H9 (cell line): ENCODE measurements around the gene AFF1. TPM values are rescaled to one million over a fixed set of nuclear protein-coding genes. Genes with fewer than 3 reads are reported as not detected.

Source experiments
- DNase-seq: peaks from one replicate; pipeline ENCODE4 v3.0.0-alpha.2; 2017
- H2AFZ ChIP-seq: one replicate; pipeline ENCODE4 v1.6.1; 2013; ENCODE audit warnings: mild to moderate bottlenecking, low read length, control low read depth, moderate library complexity
- H2AK5ac ChIP-seq: 2 replicates; pipeline ENCODE4 v1.6.1; 2013; ENCODE audit warnings: low read length, control low read depth, mixed read lengths; ENCODE audit not compliant: insufficient read length
- H2BK120ac ChIP-seq: one replicate; pipeline ENCODE4 v1.6.1; 2013; ENCODE audit warnings: low read depth, mild to moderate bottlenecking, low read length, control low read depth, inconsistent platforms; ENCODE audit not compliant: poor library complexity, severe bottlenecking
- H2BK12ac ChIP-seq: 2 replicates; pipeline ENCODE4 v1.6.1; 2013; ENCODE audit warnings: low read length, control low read depth, mixed read lengths, low read depth; ENCODE audit not compliant: insufficient read length
- H2BK15ac ChIP-seq: 2 replicates; pipeline ENCODE4 v1.6.1; 2013; ENCODE audit warnings: low read depth, low read length, control low read depth
- H2BK20ac ChIP-seq: one replicate; pipeline ENCODE4 v1.6.1; 2013; ENCODE audit warnings: low read depth, mild to moderate bottlenecking, low read length, control low read depth, inconsistent platforms; ENCODE audit not compliant: poor library complexity, severe bottlenecking
- H2BK5ac ChIP-seq: 2 replicates; pipeline ENCODE4 v1.6.1; 2013; ENCODE audit warnings: low read length, control low read depth, mixed read lengths; ENCODE audit not compliant: insufficient read length
- H3K14ac ChIP-seq: 2 replicates; pipeline ENCODE4 v1.6.1; 2013; ENCODE audit warnings: low read length, control low read depth; ENCODE audit not compliant: insufficient read depth
- H3K18ac ChIP-seq: 2 replicates; pipeline ENCODE4 v1.6.1; 2013; ENCODE audit warnings: low read depth, mild to moderate bottlenecking, mixed read lengths, low read length, control low read depth; ENCODE audit not compliant: insufficient read length
- H3K23ac ChIP-seq: 2 replicates; pipeline ENCODE4 v1.6.1; 2013; ENCODE audit warnings: low read length, control low read depth, mixed read lengths, low read depth; ENCODE audit not compliant: insufficient read length
- H3K23me2 ChIP-seq: 2 replicates; pipeline ENCODE4 v1.6.1; 2013; ENCODE audit warnings: low read depth, mild to moderate bottlenecking, mixed read lengths, low read length, control low read depth; ENCODE audit not compliant: insufficient read length, poor library complexity, severe bottlenecking
- H3K27ac ChIP-seq: 2 replicates; pipeline ENCODE4 v1.5.1; 2013; ENCODE audit warnings: low read length, control low read depth, mixed read lengths, low read depth; ENCODE audit not compliant: insufficient read length
- H3K27me3 ChIP-seq: 2 replicates; pipeline ENCODE4 v1.6.1; 2013; ENCODE audit warnings: low read length, control low read depth, inconsistent platforms; ENCODE audit not compliant: insufficient read depth
- H3K4ac ChIP-seq: 2 replicates; pipeline ENCODE4 v1.6.1; 2013; ENCODE audit warnings: low read depth, mild to moderate bottlenecking, control low read depth, inconsistent platforms, low read length, moderate library complexity
- H3K4me1 ChIP-seq: 2 replicates; pipeline ENCODE4 v1.6.1; 2013; ENCODE audit warnings: low read length, control low read depth, inconsistent platforms; ENCODE audit not compliant: insufficient read depth
- H3K4me2 ChIP-seq: 2 replicates; pipeline ENCODE4 v1.6.1; 2013; ENCODE audit warnings: low read length, control low read depth, mixed read lengths; ENCODE audit not compliant: insufficient read length, insufficient read depth
- H3K56ac ChIP-seq: 2 replicates; pipeline ENCODE4 v1.6.1; 2013; ENCODE audit warnings: low read depth, mild to moderate bottlenecking, mixed read lengths, low read length, control low read depth; ENCODE audit not compliant: insufficient read length
- H3K79me1 ChIP-seq: 2 replicates; pipeline ENCODE4 v1.6.1; 2013; ENCODE audit warnings: low read depth, mild to moderate bottlenecking, moderate library complexity, low read length, control low read depth, inconsistent platforms; ENCODE audit not compliant: insufficient read depth, poor library complexity, severe bottlenecking
- H3K79me2 ChIP-seq: 2 replicates; pipeline ENCODE4 v1.6.1; 2013; ENCODE audit warnings: low read length, control low read depth, inconsistent platforms; ENCODE audit not compliant: insufficient read depth
- H3K9ac ChIP-seq: 2 replicates; pipeline ENCODE4 v1.6.1; 2013; ENCODE audit warnings: low read length, control low read depth, mixed read lengths; ENCODE audit not compliant: insufficient read length; ENCODE audit errors: extremely low read depth
- H3K9me3 ChIP-seq: one replicate; pipeline ENCODE4 v1.6.1; 2013; ENCODE audit warnings: low read depth, low read length, inconsistent platforms; ENCODE audit not compliant: control insufficient read depth
- H3T11ph ChIP-seq: one replicate; pipeline ENCODE4 v1.6.1; 2013; ENCODE audit warnings: mild to moderate bottlenecking, low read length, control low read depth, inconsistent platforms
- H4K20me1 ChIP-seq: one replicate; pipeline ENCODE4 v1.6.1; 2013; ENCODE audit not compliant: control insufficient read depth, insufficient read length, insufficient read depth
- H4K5ac ChIP-seq: 2 replicates; pipeline ENCODE4 v1.6.1; 2013; ENCODE audit warnings: low read depth, mild to moderate bottlenecking, mixed read lengths, low read length, control low read depth; ENCODE audit not compliant: insufficient read length
- H4K8ac ChIP-seq: replicated peaks from 2 replicates; pipeline ENCODE4 v1.6.1; 2013; ENCODE audit warnings: low read length, control low read depth, mixed read lengths, low read depth; ENCODE audit not compliant: insufficient read length
- H4K91ac ChIP-seq: 2 replicates; pipeline ENCODE4 v1.6.1; 2013; ENCODE audit warnings: low read depth, mild to moderate bottlenecking, moderate library complexity, mixed read lengths, low read length, control low read depth; ENCODE audit not compliant: insufficient read length
- H3K27ac Mint-ChIP-seq, 3 experiments: 2 replicates in 2 of 3; 3 replicates in 1 of 3; pipeline ENCODE4 v1.8.0; 2020 to 2021; ENCODE audit warnings: mixed read lengths in 3 of 3, mild to moderate bottlenecking in 1 of 3, moderate library complexity in 1 of 3
- H3K27me3 Mint-ChIP-seq: 2 replicates; pipeline ENCODE4 v1.8.0; 2021; ENCODE audit warnings: low read depth, mild to moderate bottlenecking, moderate library complexity, mixed read lengths
- H3K36me3 Mint-ChIP-seq, 3 experiments: 2 replicates in 2 of 3; 3 replicates in 1 of 3; pipeline ENCODE4 v1.8.0; 2020 to 2021; ENCODE audit warnings: low read depth in 3 of 3, mixed read lengths in 3 of 3; ENCODE audit not compliant: insufficient read depth in 1 of 3
- H3K4me1 Mint-ChIP-seq, 2 experiments: 2 replicates each; pipeline ENCODE4 v1.8.0; 2020; ENCODE audit warnings: mixed read lengths in 2 of 2
- H3K4me3 Mint-ChIP-seq, 2 experiments: 2 replicates in 1 of 2; 3 replicates in 1 of 2; pipeline ENCODE4 v1.8.0; 2020 to 2021; ENCODE audit warnings: mild to moderate bottlenecking in 2 of 2, mixed read lengths in 2 of 2, moderate library complexity in 1 of 2
- H3K9me3 Mint-ChIP-seq, 2 experiments: 2 replicates in 1 of 2; 3 replicates in 1 of 2; pipeline ENCODE4 v1.8.0; 2020; ENCODE audit warnings: mild to moderate bottlenecking in 2 of 2, mixed read lengths in 2 of 2, moderate library complexity in 1 of 2
- CTCF ChIP-seq: fragments of 200-600 bp; sonication (generic); conservative IDR thresholded peaks from 3 replicates; pipeline ENCODE4 v1.8.0; 2021; ENCODE audit warnings: antibody characterized with exemption, mild to moderate bottlenecking
- WGBS: extraction: QIAGEN DNeasy Blood & Tissue Kit; methylation state at CpG from one replicate; pipeline ENCODE4 v1.1.7; 2013; ENCODE audit warnings: missing lambda C conversion rate, low lambda C conversion rate, mixed read lengths; ENCODE audit not compliant: insufficient read length; ENCODE audit errors: extremely low coverage; 5-methylcytosine and 5-hydroxymethylcytosine counted together
- total RNA-seq: library from RNA; stranded (reverse); gene quantifications from 2 replicates; pipeline ENCODE4 v1.2.1, GENCODE V29; 2021

The AFF1 gene
- total RNA-seq, 1 experiment from 2014 or later: 74.5 TPM

- Histone ChIP-seq H4K5ac (no peak overlapping the region), H3K18ac (no peak overlapping the region), H3T11ph (no peak overlapping the region), H3K4ac (no peak overlapping the region), H3K9me3 (no peaks in the 10 kb centered on the region), H3K14ac (no peak overlapping the region), H3K27ac (peak overlapping the region; percentile 44), H2BK120ac (no peak overlapping the region), H2BK12ac (no peak overlapping the region), H4K20me1 (no peaks in the 10 kb centered on the region), H3K23ac (no peak overlapping the region), H4K8ac (no peak overlapping the region), H3K9ac (no peak overlapping the region), H4K91ac (no peak overlapping the region), H3K27me3 (no peaks in the 10 kb centered on the region), H3K79me1 (peaks cover 3% of the 10 kb centered on the region), H3K79me2 (peaks cover 25% of the 10 kb centered on the region; the same call in 1 of the 2 replicates), H2BK5ac (no peak overlapping the region), H2BK15ac (no peak overlapping the region), H2BK20ac (no peak overlapping the region), H2AFZ (no peak overlapping the region), H3K56ac (no peak overlapping the region), H3K23me2 (peaks cover 7% of the 10 kb centered on the region), H2AK5ac (no peak overlapping the region), H3K4me1 (peaks cover 7% of the 10 kb centered on the region; the same call in 1 of the 2 replicates), H3K4me2 (no peak overlapping the region)
- peak overlapping the region in 1 of 2 experiments; percentile 40; a peak in 2 of 5 replicates for H3K4me3 Mint-ChIP-seq
- peaks cover 69 to 73% of the 10 kb centered on the region in 2 experiments for H3K4me1 Mint-ChIP-seq
- no peaks in the 10 kb centered on the region for H3K9me3 Mint-ChIP-seq
- no peaks in the 10 kb centered on the region for H3K36me3 Mint-ChIP-seq
- no CpG with 5 or more reads among the region's 5 CpGs for WGBS
- H3K27me3 Mint-ChIP-seq: no peaks in the 10 kb centered on the region
- TF ChIP-seq CTCF: no peak
- no peak for DNase-seq
- peak overlapping the region; percentile 76 to 93 (median 91); a peak in 6 of 7 replicates for H3K27ac Mint-ChIP-seq
Observed at GRCh38 chr4:87011340-87012034, 76.7 kb downstream of the AFF1 start.
